Endothelial cell of umbilical vein (primary cell): ENCODE measurements around the gene MEN1. TPM values are rescaled to one million over a fixed set of nuclear protein-coding genes. Genes with fewer than 3 reads are reported as not detected.

Experiments
- BruUV-seq: library from RNA; stranded (reverse); fragments of 400-500 nt; replicated peaks from 2 replicates; lab custom pipeline; 2021; lab: Mats Ljungman, UMichigan
- CTCF ChIA-PET: fragments of 300-600, 350-600 bp; sonication (Branson Sonifier 250); formaldehyde crosslinking; loops from one replicate; lab custom pipeline; 2021; ENCODE audit warnings: antibody characterized with exemption, inconsistent platforms; lab: Charles Lee
- POLR2A ChIA-PET: fragments of 300-600, 350-600 bp; sonication (Branson Sonifier 250); formaldehyde crosslinking; loops from one replicate; lab custom pipeline; 2021; ENCODE audit warnings: antibody characterized with exemption, inconsistent platforms; lab: Charles Lee
- DNase-seq: peaks from one replicate; pipeline ENCODE4 v3.0.0-alpha.2; 2011; ENCODE audit warnings: low read depth, low spot score
- FAIRE-seq: peaks from 2 replicates; lab custom pipeline; 2011; peaks lifted over from hg19 to GRCh38; lab: Jason Lieb, UNC
- H2AFZ ChIP-seq: 2 replicates; pipeline ENCODE4 v1.6.0; 2012; ENCODE audit warnings: low read depth, low read length, control low read depth, inconsistent platforms
- H3K27ac ChIP-seq: 2 replicates; pipeline ENCODE4 v1.5.1; 2011; ENCODE audit warnings: low read depth, mild to moderate bottlenecking, control low read depth, low read length, moderate library complexity; ENCODE audit not compliant: insufficient read depth
- H3K27me3 ChIP-seq, 2 experiments: 2 replicates each; pipeline versions ENCODE4 v1.6.0 to v1.6.1; 2011; ENCODE audit warnings: low read length in 2 of 2, mixed read lengths in 1 of 2; ENCODE audit not compliant: control insufficient read depth in 2 of 2, insufficient read depth in 2 of 2
- H3K36me3 ChIP-seq, 2 experiments: 2 replicates in 1 of 2; 3 replicates in 1 of 2; pipeline ENCODE4 v1.5.1; 2011; ENCODE audit warnings: low read length in 2 of 2, mild to moderate bottlenecking in 1 of 2, moderate library complexity in 1 of 2; ENCODE audit not compliant: control insufficient read depth in 2 of 2, insufficient read depth in 2 of 2; ENCODE audit errors: extremely low read depth in 1 of 2
- H3K4me1 ChIP-seq: 3 replicates; pipeline ENCODE4 v1.5.1; 2011; ENCODE audit warnings: mild to moderate bottlenecking, low read length; ENCODE audit not compliant: control insufficient read depth, insufficient read depth; ENCODE audit errors: extremely low read depth
- H3K4me2 ChIP-seq: 2 replicates; pipeline ENCODE4 v1.6.1; 2011; ENCODE audit warnings: low read length, control low read depth, mixed read lengths; ENCODE audit not compliant: insufficient read depth
- H3K4me3 ChIP-seq, 3 experiments: fragments of 200-600 bp in 1 of 3; sonication (generic), shearing (Covaris generic) in 1 of 3; replicated peaks in 1 of 3; 2 replicates each; pipeline ENCODE4 v1.5.1; 2011 to 2016; ENCODE audit warnings: control low read depth in 3 of 3, low read length in 3 of 3, mild to moderate bottlenecking in 2 of 3, inconsistent platforms in 1 of 3, low read depth in 1 of 3, moderate library complexity in 1 of 3; ENCODE audit not compliant: insufficient read depth in 1 of 3
- H3K79me2 ChIP-seq: 2 replicates; pipeline ENCODE4 v1.6.0; 2012; ENCODE audit warnings: low read length, inconsistent platforms; ENCODE audit not compliant: control insufficient read depth, insufficient read depth
- H3K9ac ChIP-seq: replicated peaks from 2 replicates; pipeline ENCODE3; 2011; ENCODE audit warnings: low read length, control low read depth; ENCODE audit not compliant: insufficient read depth; ENCODE audit errors: extremely low read depth
- H3K9me1 ChIP-seq: replicated peaks from 3 replicates; pipeline ENCODE4 v1.6.0; 2011; ENCODE audit warnings: mild to moderate bottlenecking, low read length; ENCODE audit not compliant: control insufficient read depth, insufficient read depth; ENCODE audit errors: extremely low read depth
- H3K9me3 ChIP-seq: replicated peaks from 2 replicates; pipeline ENCODE4 v1.5.1; 2012; ENCODE audit warnings: low read length, inconsistent platforms; ENCODE audit not compliant: control insufficient read depth, insufficient read depth
- H4K20me1 ChIP-seq: replicated peaks from 2 replicates; pipeline ENCODE3; 2011; ENCODE audit warnings: mild to moderate bottlenecking, low read length; ENCODE audit not compliant: control insufficient read depth, insufficient read depth; ENCODE audit errors: extremely low read depth
- EZH2 ChIP-seq: IDR thresholded peaks from 2 replicates; pipeline ENCODE4 v1.6.1; 2012; ENCODE audit warnings: borderline replicate concordance, low read depth, mild to moderate bottlenecking, moderate library complexity, low read length, inconsistent platforms; ENCODE audit not compliant: severe bottlenecking
- FOS ChIP-seq: IDR thresholded peaks from 2 replicates; pipeline ENCODE4 v1.6.1; 2011; ENCODE audit warnings: mild to moderate bottlenecking, low read length, moderate library complexity, borderline replicate concordance; ENCODE audit not compliant: insufficient read depth
- GATA2 ChIP-seq: IDR thresholded peaks from 2 replicates; pipeline ENCODE4 v1.7.0; 2011; ENCODE audit warnings: low read depth, mild to moderate bottlenecking, moderate library complexity, mixed read lengths, low read length; ENCODE audit not compliant: insufficient read length, insufficient read depth
- JUN ChIP-seq: IDR thresholded peaks from 2 replicates; pipeline ENCODE4 v1.6.1; 2011; ENCODE audit warnings: borderline replicate concordance, low read depth; ENCODE audit not compliant: insufficient read length, insufficient read depth
- MYC ChIP-seq: IDR thresholded peaks from one replicate; pipeline ENCODE4 v1.6.1; 2011; ENCODE audit warnings: mild to moderate bottlenecking, low read depth, low read length
- POLR2A ChIP-seq: IDR thresholded peaks from 2 replicates; pipeline ENCODE4 v1.6.1; 2012; ENCODE audit warnings: low read depth, mild to moderate bottlenecking, control low read depth, low read length
- POLR2AphosphoS5 ChIP-seq: IDR thresholded peaks from 2 replicates; pipeline ENCODE4 v1.6.1; 2012; ENCODE audit warnings: low read depth, mild to moderate bottlenecking, control low read depth, low read length, moderate library complexity; ENCODE audit not compliant: insufficient read depth
- dilution Hi-C: fragments of 300-500 bp; cut with MboI; formaldehyde crosslinking; loops from one replicate; pipeline ENCODE4 v1.15.0; 2019; ENCODE audit warnings: low sequenced_read_pairs; ENCODE audit not compliant: extremely low pct_ligation_motif_present
- intact Hi-C: fragments of 100-400 bp; cut with micrococcal nuclease; formaldehyde crosslinking; loops from one replicate; pipeline ENCODE4 v1.10.0; 2022
- polyA plus RNA-seq, 4 experiments: library from polyadenylated mRNA; depleted of rRNA in 3 of 4; stranded (reverse) in 3 of 4; unstranded in 1 of 4; fragments of >200 nt; gene quantifications; 2 replicates each; pipeline versions ENCODE4 v1.2.1 to v1.2.3, GENCODE V29; 2011 to 2012; ENCODE audit warnings: missing spikeins in 1 of 4
- total RNA-seq: library from RNA; stranded (reverse); gene quantifications from 2 replicates; pipeline ENCODE4 v1.2.3, GENCODE V29; 2021
- TF ChIP-seq, protein P1 (sequence below), 2 donors: IDR thresholded peaks; 1 replicate in 1 of 2; 2 replicates in 1 of 2; pipeline ENCODE4 v1.5.1; 2011; ENCODE audit warnings: low read length in 2 of 2, mild to moderate bottlenecking in 2 of 2, moderate library complexity in 2 of 2, control low read depth in 1 of 2, inconsistent platforms in 1 of 2, low read depth in 1 of 2; ENCODE audit not compliant: insufficient read depth in 1 of 2; ENCODE audit errors: extremely low read depth in 1 of 2
- TF ChIP-seq, protein P2 (sequence below): IDR thresholded peaks from 2 replicates; pipeline ENCODE4 v1.6.1; 2011; ENCODE audit not compliant: insufficient read depth, insufficient read length

Gene MEN1
- total and polyA plus RNA-seq, 2 donors (not counting 3 experiments of a cell fraction or from before 2014, with no cell fraction given), result 41.1 to 43.1 TPM

DNA sequence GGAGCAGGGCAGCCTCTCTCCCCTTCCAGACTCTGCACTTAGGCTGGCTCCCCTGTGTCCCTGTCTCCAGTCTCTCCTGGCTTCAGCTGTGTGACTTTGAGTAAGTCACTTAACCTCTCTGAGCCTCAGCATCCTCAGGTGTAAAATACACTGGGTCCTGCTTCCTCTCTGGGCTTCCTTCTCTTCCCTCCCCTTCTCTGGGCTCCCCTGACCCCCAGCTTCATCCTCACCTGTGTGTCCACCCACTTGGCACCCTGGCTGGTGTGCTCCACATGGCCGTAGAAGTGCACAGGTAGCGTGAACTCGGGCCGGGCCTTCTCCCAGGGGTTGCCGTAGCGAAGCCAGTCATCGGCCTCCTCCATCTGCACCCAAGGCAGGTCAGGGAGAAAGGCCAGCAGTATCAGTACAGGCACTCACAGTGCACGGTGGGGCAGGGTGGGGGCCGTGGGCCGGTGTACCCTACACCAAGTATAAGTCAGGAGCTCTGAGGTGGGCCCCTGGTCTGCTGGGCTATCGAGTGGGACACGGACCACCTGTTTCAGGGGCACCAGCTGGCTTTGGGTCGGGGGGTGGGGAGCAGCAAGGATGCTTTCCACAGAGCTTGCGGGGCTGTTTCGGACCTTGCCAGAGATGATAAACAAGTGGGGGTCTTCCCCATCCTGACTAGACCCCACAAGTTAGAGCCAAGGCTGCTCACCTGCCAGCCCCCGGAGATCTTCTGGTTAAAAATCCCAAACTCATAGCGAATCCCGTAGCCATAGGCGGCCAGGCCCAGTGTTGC, 52.6 kb downstream of the MEN1 start:
- no peak for FAIRE-seq
- no peaks in the 10 kb centered on the region for H3K27me3 ChIP-seq
- no peak overlapping the region for H3K9ac ChIP-seq
- no peaks in the 10 kb centered on the region for H3K9me1 ChIP-seq
- intact Hi-C loops (no loop called here), dilution Hi-C loops (no loop called here)
- DNase-seq, result no peak
- H3K36me3 ChIP-seq, result peaks cover 3 to 6% of the 10 kb centered on the region in 2 experiments
- no peak overlapping the region for H3K4me2 ChIP-seq
- H3K9me3 ChIP-seq, result no peaks in the 10 kb centered on the region
- no peak overlapping the region for H3K4me3 ChIP-seq
- H4K20me1 ChIP-seq, result no peaks in the 10 kb centered on the region
- BruUV-seq, result no TSS peak
- POLR2A ChIA-PET, result no interaction called here
- H3K27ac ChIP-seq, result no peak overlapping the region
- CTCF ChIA-PET, result no interaction called here
- H3K79me2 ChIP-seq, result no peaks in the 10 kb centered on the region
- H3K4me1 ChIP-seq, result peaks cover 2% of the 10 kb centered on the region
- no peak overlapping the region for H2AFZ ChIP-seq
- TF ChIP-seq POLR2AphosphoS5 (no peak), MYC (no peak), FOS (no peak), GATA2 (no peak), EZH2 (no peak), POLR2A (no peak), JUN (no peak)
- TF ChIP-seq, protein P1, sequence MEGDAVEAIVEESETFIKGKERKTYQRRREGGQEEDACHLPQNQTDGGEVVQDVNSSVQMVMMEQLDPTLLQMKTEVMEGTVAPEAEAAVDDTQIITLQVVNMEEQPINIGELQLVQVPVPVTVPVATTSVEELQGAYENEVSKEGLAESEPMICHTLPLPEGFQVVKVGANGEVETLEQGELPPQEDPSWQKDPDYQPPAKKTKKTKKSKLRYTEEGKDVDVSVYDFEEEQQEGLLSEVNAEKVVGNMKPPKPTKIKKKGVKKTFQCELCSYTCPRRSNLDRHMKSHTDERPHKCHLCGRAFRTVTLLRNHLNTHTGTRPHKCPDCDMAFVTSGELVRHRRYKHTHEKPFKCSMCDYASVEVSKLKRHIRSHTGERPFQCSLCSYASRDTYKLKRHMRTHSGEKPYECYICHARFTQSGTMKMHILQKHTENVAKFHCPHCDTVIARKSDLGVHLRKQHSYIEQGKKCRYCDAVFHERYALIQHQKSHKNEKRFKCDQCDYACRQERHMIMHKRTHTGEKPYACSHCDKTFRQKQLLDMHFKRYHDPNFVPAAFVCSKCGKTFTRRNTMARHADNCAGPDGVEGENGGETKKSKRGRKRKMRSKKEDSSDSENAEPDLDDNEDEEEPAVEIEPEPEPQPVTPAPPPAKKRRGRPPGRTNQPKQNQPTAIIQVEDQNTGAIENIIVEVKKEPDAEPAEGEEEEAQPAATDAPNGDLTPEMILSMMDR (IDR thresholded peaks at IDR 0.05; ENCODE audit: extremely low read depth in 1 of 2, insufficient read depth in 1 of 2, low read depth in 1 of 2, low read length in 2 of 2), result no peak
- TF ChIP-seq, protein P2, sequence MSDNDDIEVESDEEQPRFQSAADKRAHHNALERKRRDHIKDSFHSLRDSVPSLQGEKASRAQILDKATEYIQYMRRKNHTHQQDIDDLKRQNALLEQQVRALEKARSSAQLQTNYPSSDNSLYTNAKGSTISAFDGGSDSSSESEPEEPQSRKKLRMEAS, result no peak
